GM11168 (cell line): ENCODE measurements around the gene CLCN2.

Experiments
- in situ Hi-C: fragments of 300-500 bp; cut with MboI; formaldehyde crosslinking; loops from one replicate; pipeline ENCODE4 v1.12.0; 2022; ENCODE audit warnings: low sequenced_read_pairs; ENCODE audit not compliant: unreplicated experiment

The CLCN2 gene

DNA sequence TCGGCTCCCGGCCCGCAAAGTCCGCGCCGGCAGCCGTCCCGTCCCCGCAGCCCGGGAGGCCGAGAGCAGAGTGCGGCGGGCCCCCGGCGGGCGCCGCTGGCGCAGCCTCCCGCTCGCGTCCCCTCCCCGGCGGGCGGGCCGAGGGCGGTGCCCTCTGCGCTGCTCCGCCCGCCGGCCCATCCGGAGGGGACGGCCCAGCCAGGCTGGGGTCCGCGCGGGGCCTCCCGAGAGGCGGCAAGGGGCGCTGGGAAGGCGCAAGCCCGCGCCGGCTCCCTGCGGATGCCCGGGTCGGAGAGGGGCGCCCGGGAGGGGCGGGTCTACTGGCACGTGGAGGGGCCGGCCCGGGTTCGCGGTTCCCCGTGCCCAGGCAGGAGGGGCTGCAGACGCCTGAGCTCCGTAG is at the start of gene CLCN2, which contains the start of gene POLR2H:
Gene CLCN2 (minus strand): TSS at position 74 of the 400 bp plus-strand sequence. CDS start 126 bp downstream, outside the sequence.
Gene POLR2H (plus strand): TSS at position 179 of the 400 bp plus-strand sequence. CDS start 1,783 bp downstream, outside the sequence.
- in situ Hi-C loops: no loop called here

DNA sequence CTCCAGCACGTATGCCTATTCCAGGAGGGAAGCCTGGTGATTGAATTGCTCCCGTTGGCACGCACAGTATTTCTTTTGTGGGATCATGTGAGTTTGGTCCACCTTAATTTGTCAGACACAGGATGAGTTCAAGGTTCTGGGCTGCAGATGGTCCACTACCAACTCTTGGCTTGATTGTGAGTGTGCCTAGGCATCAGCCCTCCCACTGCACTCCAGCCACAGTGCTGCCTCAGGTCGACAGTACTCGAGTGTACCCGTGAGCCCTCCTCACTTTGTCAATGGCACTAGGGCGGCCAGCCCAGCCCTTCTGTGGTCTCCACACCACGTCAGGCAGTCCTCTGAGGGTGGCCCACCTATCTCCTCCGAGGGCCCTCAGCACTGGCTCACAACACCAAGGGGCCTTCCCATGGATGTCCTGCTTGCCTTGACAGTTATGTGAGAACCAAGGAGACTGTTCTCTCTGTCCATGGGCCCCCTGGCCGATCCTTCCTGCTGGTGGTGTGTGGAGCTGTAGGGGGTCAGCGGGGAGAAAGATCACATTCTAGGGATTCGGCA is 48.6 kb upstream of the CLCN2 start:
- in situ Hi-C loops: loop anchor here (10.0 kb wide), 1 partner anchor 95 kb away; no protein-coding TSS in a partner anchor

GRCh38 chr3:184409331-184409926 is 48.0 kb upstream of the CLCN2 start:
- in situ Hi-C loops: no loop called here

GRCh38 chr3:184405075-184406030 is 43.9 kb upstream of the CLCN2 start:
- in situ Hi-C loops: no loop called here

- in situ Hi-C loops: no loop called here
These were observed 38.0 kb upstream of the CLCN2 start for GRCh38 chr3:184399410-184399809.

GRCh38 chr3:184395320-184395660 is 33.9 kb upstream of the CLCN2 start:
- in situ Hi-C loops: no loop called here

DNA sequence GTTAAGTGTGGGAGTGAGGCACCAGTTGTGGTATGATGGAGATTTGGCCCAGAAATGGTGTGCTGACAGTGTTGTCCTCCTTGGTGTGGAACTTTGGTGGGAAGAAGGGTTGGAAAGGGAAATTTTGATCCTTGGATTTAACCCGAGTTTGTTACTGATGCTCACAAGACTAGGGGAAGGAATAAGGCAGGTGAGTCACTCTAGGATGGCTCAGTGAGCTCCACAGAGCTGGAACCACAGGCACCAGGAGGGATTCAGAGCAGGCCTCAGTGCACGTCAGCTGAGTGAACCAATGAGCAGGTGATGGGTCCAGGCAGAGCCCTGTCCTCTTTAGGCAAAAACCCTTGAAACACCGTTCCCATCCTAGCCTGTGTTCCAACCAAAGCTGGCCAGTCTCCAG is 29.9 kb upstream of the CLCN2 start:
- in situ Hi-C loops: no loop called here

DNA sequence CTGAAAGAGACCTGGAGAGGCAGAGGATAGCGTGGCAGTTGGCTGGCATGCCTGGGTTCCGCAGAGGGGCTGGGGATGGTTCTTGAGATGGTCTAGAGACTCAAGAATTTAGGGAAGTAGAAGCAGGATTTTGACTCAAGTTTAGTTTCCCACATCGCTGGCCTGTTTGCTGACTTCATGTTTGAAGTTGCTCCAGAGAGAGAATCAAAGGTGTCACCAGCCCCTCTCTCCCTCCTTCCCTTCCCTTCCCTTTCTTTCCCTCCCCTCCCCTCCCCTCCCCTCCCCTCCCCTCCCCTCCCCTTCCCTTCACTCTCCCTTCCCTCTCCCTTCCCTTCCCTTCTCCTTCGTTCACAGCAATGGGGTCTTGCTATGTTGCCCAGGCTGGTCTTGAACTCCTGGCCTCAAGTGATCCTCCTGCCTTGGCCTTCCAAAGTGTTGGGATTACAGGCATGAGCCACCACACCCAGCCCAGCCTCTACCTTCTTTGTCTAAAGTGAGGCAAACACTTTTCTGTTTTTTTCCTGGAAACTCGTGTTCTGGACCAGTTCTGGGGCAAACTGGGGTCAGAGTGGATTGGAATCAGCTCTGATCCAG is 28.6 kb upstream of the CLCN2 start:
- in situ Hi-C loops: no loop called here

DNA sequence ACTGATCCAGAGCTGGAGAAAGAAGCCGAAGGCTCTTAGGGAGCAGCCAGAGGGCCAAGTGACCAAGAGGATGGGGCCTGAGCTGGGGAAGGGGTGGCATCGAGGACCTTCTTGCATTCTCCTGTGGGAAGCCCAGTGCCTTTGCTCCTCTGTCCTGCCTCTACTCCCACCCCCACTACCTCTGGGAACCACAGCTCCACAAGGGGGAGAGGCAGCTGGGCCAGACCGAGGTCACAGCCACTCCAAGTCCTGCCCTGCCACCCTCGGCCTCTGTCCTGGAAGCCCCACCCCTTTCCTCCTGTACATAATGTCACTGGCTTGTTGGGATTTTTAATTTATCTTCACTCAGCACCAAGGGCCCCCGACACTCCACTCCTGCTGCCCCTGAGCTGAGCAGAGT is 28.0 kb upstream of the CLCN2 start:
- in situ Hi-C loops: no loop called here

- in situ Hi-C loops: no loop called here
These were observed 27.5 kb upstream of the CLCN2 start for GRCh38 chr3:184388936-184389230.

DNA sequence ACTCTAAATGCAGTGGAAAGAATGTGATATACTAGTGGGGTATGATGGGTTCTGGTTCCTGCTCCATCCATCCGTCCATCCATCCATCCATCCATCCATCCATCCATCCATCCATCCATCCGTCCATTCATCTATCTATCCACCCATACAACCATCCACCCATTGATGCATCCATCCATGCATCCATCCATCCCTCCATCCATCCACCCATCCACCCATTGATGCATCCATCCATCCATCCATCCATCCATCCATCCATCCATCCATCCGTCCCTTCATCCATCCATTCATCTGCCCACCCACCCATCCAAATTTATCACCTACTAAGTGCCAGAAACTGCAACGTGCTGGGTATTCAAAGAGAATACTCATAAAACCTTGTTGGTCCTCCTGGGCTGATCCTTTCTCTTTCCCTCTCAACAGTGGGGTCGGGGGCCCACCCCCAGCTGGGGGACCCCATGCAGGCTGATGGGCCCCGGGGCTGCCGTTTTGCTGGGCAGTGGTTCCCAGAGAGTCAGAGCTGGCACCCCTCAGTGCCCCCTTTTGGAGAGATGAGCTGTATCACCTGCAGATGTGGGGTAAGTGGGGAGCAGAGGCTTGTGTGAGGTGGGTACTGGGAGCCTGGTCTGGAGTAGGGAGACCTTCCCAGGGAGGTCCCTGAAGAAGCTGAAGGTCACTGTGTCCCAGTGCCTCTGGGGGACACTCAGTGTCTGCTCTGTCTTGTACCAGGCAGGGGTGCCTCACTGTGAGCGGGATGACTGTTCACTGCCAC is 26.9 kb upstream of the CLCN2 start:
- in situ Hi-C loops: no loop called here

- in situ Hi-C loops: no loop called here
These were observed 25.8 kb upstream of the CLCN2 start for GRCh38 chr3:184387174-184387714.

GRCh38 chr3:184386047-184386806 is 24.8 kb upstream of the CLCN2 start:
- in situ Hi-C loops: no loop called here

- in situ Hi-C loops: no loop called here
These were observed 23.5 kb upstream of the CLCN2 start for GRCh38 chr3:184384856-184385422.

DNA sequence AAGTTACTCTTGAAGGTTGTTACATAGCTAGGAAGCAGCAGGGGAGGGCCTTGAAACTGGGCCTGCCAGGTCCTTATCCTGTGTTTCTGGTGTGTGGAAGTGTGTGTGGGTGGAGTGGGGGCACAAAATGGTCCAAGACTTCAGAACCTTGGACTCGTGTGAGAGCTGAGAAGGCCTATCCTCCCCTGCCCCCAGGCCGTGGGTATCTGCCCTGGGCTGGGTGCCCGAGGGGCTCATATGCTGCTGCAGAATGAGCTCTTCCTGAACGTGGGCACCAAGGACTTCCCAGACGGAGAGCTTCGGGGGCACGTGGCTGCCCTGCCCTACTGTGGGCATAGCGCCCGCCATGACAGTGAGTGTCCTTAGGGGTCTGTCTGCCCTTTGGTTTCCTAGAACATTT is 22.9 kb upstream of the CLCN2 start:
- in situ Hi-C loops: no loop called here

DNA sequence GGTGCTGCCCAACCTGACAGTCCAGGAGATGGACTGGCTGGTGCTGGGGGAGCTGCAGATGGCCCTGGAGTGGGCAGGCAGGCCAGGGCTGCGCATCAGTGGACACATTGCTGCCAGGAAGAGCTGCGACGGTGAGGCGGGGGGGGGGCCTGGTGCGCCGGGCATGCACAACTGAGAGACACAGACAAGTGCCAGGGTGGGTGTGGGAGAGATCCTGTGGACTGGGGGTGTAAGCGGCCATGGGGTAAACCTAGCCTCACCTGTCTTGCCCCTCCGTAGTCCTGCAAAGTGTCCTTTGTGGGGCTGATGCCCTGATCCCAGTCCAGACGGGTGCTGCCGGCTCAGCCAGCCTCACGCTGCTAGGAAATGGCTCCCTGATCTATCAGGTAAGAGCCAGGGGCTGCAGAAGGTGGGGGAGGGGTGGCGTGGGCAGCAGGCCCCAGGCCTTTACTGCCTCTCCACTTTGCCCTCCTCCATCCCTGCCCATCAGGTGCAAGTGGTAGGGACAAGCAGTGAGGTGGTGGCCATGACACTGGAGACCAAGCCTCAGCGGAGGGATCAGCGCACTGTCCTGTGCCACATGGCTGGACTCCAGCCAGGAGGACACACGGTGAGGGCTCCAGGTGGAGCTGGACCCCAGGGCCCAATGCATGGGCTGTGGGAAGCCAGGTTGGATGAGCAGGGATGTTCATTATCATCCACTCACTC is 21.8 kb upstream of the CLCN2 start:
- in situ Hi-C loops: no loop called here

DNA sequence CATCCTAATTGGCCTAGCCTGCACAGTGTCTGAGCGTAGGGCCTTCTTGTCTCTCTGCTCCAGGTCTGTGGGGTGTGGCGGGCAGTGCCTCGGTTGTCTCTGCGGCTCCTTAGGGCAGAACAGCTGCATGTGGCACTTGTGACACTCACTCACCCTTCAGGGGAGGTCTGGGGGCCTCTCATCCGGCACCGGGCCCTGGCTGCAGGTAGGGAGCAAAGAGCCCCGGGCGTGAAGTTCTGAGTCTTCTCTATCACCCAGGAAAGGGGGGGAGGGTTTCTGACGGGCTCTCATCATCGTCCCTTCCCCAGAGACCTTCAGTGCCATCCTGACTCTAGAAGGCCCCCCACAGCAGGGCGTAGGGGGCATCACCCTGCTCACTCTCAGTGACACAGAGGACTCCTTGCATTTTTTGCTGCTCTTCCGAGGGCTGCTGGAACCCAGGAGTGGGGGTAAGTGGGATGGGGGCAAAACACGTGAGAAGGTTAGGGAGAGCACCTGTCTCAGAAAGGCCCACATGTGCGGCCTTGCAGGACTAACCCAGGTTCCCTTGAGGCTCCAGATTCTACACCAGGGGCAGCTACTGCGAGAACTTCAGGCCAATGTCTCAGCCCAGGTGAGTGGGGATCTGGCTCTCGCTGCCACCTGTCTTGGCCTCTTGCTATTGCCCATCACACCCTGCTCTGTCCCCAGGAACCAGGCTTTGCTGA is 21.1 kb upstream of the CLCN2 start:
- in situ Hi-C loops: no loop called here
